Peyer's patch (tissue), 4 donors: ENCODE measurements around the gene PPIB.

Source experiments
- CTCF ChIP-seq, 6 experiments: fragments of 450-650 bp in 4 of 6; fragments of 200-600 bp in 2 of 6; sonication (generic) in 1 of 6; IDR thresholded peaks; one replicate each; pipeline ENCODE4 v1.5.1; 2017 to 2019; ENCODE audit warnings: antibody characterized with exemption in 6 of 6, mild to moderate bottlenecking in 3 of 6, moderate library complexity in 1 of 6
- POLR2A ChIP-seq, 2 donors: fragments of 450-650 bp; IDR thresholded peaks; one replicate each; pipeline ENCODE4 v1.5.1; 2017; ENCODE audit warnings: antibody characterized with exemption in 2 of 2, mild to moderate bottlenecking in 2 of 2, moderate library complexity in 2 of 2

- TF ChIP-seq CTCF (IDR thresholded peaks at IDR 0.05), result no peak
- TF ChIP-seq POLR2A (IDR thresholded peaks at IDR 0.05), result no peak
Measured at GRCh38 chr15:64146041-64146440, 16.8 kb downstream of the PPIB start.
